Endothelial cell of umbilical vein (primary cell): ENCODE results near the gene OLFM1. TPM values are rescaled to one million over a fixed set of nuclear protein-coding genes. Genes with fewer than 3 reads are reported as not detected.

ENCODE experiments used
- BruUV-seq: library from RNA; stranded (reverse); fragments of 400-500 nt; replicated peaks from 2 replicates; lab custom pipeline; 2021; lab: Mats Ljungman, UMichigan
- CTCF ChIA-PET: fragments of 300-600, 350-600 bp; sonication (Branson Sonifier 250); formaldehyde crosslinking; loops from one replicate; lab custom pipeline; 2021; ENCODE audit warnings: antibody characterized with exemption, inconsistent platforms; lab: Charles Lee
- POLR2A ChIA-PET: fragments of 300-600, 350-600 bp; sonication (Branson Sonifier 250); formaldehyde crosslinking; loops from one replicate; lab custom pipeline; 2021; ENCODE audit warnings: antibody characterized with exemption, inconsistent platforms; lab: Charles Lee
- DNase-seq: peaks from one replicate; pipeline ENCODE4 v3.0.0-alpha.2; 2011; ENCODE audit warnings: low read depth, low spot score
- FAIRE-seq: peaks from 2 replicates; lab custom pipeline; 2011; peaks lifted over from hg19 to GRCh38; lab: Jason Lieb, UNC
- H2AFZ ChIP-seq: 2 replicates; pipeline ENCODE4 v1.6.0; 2012; ENCODE audit warnings: low read depth, low read length, control low read depth, inconsistent platforms
- H3K27ac ChIP-seq: 2 replicates; pipeline ENCODE4 v1.5.1; 2011; ENCODE audit warnings: low read depth, mild to moderate bottlenecking, control low read depth, low read length, moderate library complexity; ENCODE audit not compliant: insufficient read depth
- H3K27me3 ChIP-seq, 2 experiments: 2 replicates each; pipeline versions ENCODE4 v1.6.0 to v1.6.1; 2011; ENCODE audit warnings: low read length in 2 of 2, mixed read lengths in 1 of 2; ENCODE audit not compliant: control insufficient read depth in 2 of 2, insufficient read depth in 2 of 2
- H3K36me3 ChIP-seq, 2 experiments: 2 replicates in 1 of 2; 3 replicates in 1 of 2; pipeline ENCODE4 v1.5.1; 2011; ENCODE audit warnings: low read length in 2 of 2, mild to moderate bottlenecking in 1 of 2, moderate library complexity in 1 of 2; ENCODE audit not compliant: control insufficient read depth in 2 of 2, insufficient read depth in 2 of 2; ENCODE audit errors: extremely low read depth in 1 of 2
- H3K4me1 ChIP-seq: 3 replicates; pipeline ENCODE4 v1.5.1; 2011; ENCODE audit warnings: mild to moderate bottlenecking, low read length; ENCODE audit not compliant: control insufficient read depth, insufficient read depth; ENCODE audit errors: extremely low read depth
- H3K4me2 ChIP-seq: 2 replicates; pipeline ENCODE4 v1.6.1; 2011; ENCODE audit warnings: low read length, control low read depth, mixed read lengths; ENCODE audit not compliant: insufficient read depth
- H3K4me3 ChIP-seq, 3 experiments: fragments of 200-600 bp in 1 of 3; sonication (generic), shearing (Covaris generic) in 1 of 3; replicated peaks in 1 of 3; 2 replicates each; pipeline ENCODE4 v1.5.1; 2011 to 2016; ENCODE audit warnings: control low read depth in 3 of 3, low read length in 3 of 3, mild to moderate bottlenecking in 2 of 3, inconsistent platforms in 1 of 3, low read depth in 1 of 3, moderate library complexity in 1 of 3; ENCODE audit not compliant: insufficient read depth in 1 of 3
- H3K79me2 ChIP-seq: 2 replicates; pipeline ENCODE4 v1.6.0; 2012; ENCODE audit warnings: low read length, inconsistent platforms; ENCODE audit not compliant: control insufficient read depth, insufficient read depth
- H3K9ac ChIP-seq: replicated peaks from 2 replicates; pipeline ENCODE3; 2011; ENCODE audit warnings: low read length, control low read depth; ENCODE audit not compliant: insufficient read depth; ENCODE audit errors: extremely low read depth
- H3K9me1 ChIP-seq: replicated peaks from 3 replicates; pipeline ENCODE4 v1.6.0; 2011; ENCODE audit warnings: mild to moderate bottlenecking, low read length; ENCODE audit not compliant: control insufficient read depth, insufficient read depth; ENCODE audit errors: extremely low read depth
- H3K9me3 ChIP-seq: replicated peaks from 2 replicates; pipeline ENCODE4 v1.5.1; 2012; ENCODE audit warnings: low read length, inconsistent platforms; ENCODE audit not compliant: control insufficient read depth, insufficient read depth
- H4K20me1 ChIP-seq: replicated peaks from 2 replicates; pipeline ENCODE3; 2011; ENCODE audit warnings: mild to moderate bottlenecking, low read length; ENCODE audit not compliant: control insufficient read depth, insufficient read depth; ENCODE audit errors: extremely low read depth
- CTCF ChIP-seq, 2 donors: IDR thresholded peaks; 1 replicate in 1 of 2; 2 replicates in 1 of 2; pipeline ENCODE4 v1.5.1; 2011; ENCODE audit warnings: low read length in 2 of 2, mild to moderate bottlenecking in 2 of 2, moderate library complexity in 2 of 2, control low read depth in 1 of 2, inconsistent platforms in 1 of 2, low read depth in 1 of 2; ENCODE audit not compliant: insufficient read depth in 1 of 2; ENCODE audit errors: extremely low read depth in 1 of 2
- EZH2 ChIP-seq: IDR thresholded peaks from 2 replicates; pipeline ENCODE4 v1.6.1; 2012; ENCODE audit warnings: borderline replicate concordance, low read depth, mild to moderate bottlenecking, moderate library complexity, low read length, inconsistent platforms; ENCODE audit not compliant: severe bottlenecking
- FOS ChIP-seq: IDR thresholded peaks from 2 replicates; pipeline ENCODE4 v1.6.1; 2011; ENCODE audit warnings: mild to moderate bottlenecking, low read length, moderate library complexity, borderline replicate concordance; ENCODE audit not compliant: insufficient read depth
- GATA2 ChIP-seq: IDR thresholded peaks from 2 replicates; pipeline ENCODE4 v1.7.0; 2011; ENCODE audit warnings: low read depth, mild to moderate bottlenecking, moderate library complexity, mixed read lengths, low read length; ENCODE audit not compliant: insufficient read length, insufficient read depth
- JUN ChIP-seq: IDR thresholded peaks from 2 replicates; pipeline ENCODE4 v1.6.1; 2011; ENCODE audit warnings: borderline replicate concordance, low read depth; ENCODE audit not compliant: insufficient read length, insufficient read depth
- MAX ChIP-seq: IDR thresholded peaks from 2 replicates; pipeline ENCODE4 v1.6.1; 2011; ENCODE audit not compliant: insufficient read depth, insufficient read length
- MYC ChIP-seq: IDR thresholded peaks from one replicate; pipeline ENCODE4 v1.6.1; 2011; ENCODE audit warnings: mild to moderate bottlenecking, low read depth, low read length
- POLR2A ChIP-seq: IDR thresholded peaks from 2 replicates; pipeline ENCODE4 v1.6.1; 2012; ENCODE audit warnings: low read depth, mild to moderate bottlenecking, control low read depth, low read length
- POLR2AphosphoS5 ChIP-seq: IDR thresholded peaks from 2 replicates; pipeline ENCODE4 v1.6.1; 2012; ENCODE audit warnings: low read depth, mild to moderate bottlenecking, control low read depth, low read length, moderate library complexity; ENCODE audit not compliant: insufficient read depth
- dilution Hi-C: fragments of 300-500 bp; cut with MboI; formaldehyde crosslinking; loops from one replicate; pipeline ENCODE4 v1.15.0; 2019; ENCODE audit warnings: low sequenced_read_pairs; ENCODE audit not compliant: extremely low pct_ligation_motif_present
- intact Hi-C: fragments of 100-400 bp; cut with micrococcal nuclease; formaldehyde crosslinking; loops from one replicate; pipeline ENCODE4 v1.10.0; 2022
- polyA plus RNA-seq, 4 experiments: library from polyadenylated mRNA; depleted of rRNA in 3 of 4; stranded (reverse) in 3 of 4; unstranded in 1 of 4; fragments of >200 nt; gene quantifications; 2 replicates each; pipeline versions ENCODE4 v1.2.1 to v1.2.3, GENCODE V29; 2011 to 2012; ENCODE audit warnings: missing spikeins in 1 of 4
- total RNA-seq: library from RNA; stranded (reverse); gene quantifications from 2 replicates; pipeline ENCODE4 v1.2.3, GENCODE V29; 2021

OLFM1 gene
- total and polyA plus RNA-seq, 2 donors (not counting 3 experiments of a cell fraction or from before 2014, with no cell fraction given), result 0.07 to 0.95 TPM

GRCh38 chr9:135043345-135043744, 44.1 kb upstream of the OLFM1 start:
- H3K36me3 ChIP-seq, result no peaks in the 10 kb centered on the region
- BruUV-seq, result no TSS peak
- no peaks in the 10 kb centered on the region for H4K20me1 ChIP-seq
- no peak overlapping the region for H3K4me3 ChIP-seq
- dilution Hi-C loops, result no loop called here
- H3K27me3 ChIP-seq, result no peaks in the 10 kb centered on the region
- ChIA-PET CTCF (no interaction called here), POLR2A (no interaction called here)
- H3K4me1 ChIP-seq, result no peaks in the 10 kb centered on the region
- FAIRE-seq (no peak), DNase-seq (no peak)
- H3K79me2 ChIP-seq, result no peaks in the 10 kb centered on the region
- no peaks in the 10 kb centered on the region for H3K9me3 ChIP-seq
- H3K9me1 ChIP-seq, result no peaks in the 10 kb centered on the region
- no peak overlapping the region for H3K4me2 ChIP-seq
- intact Hi-C loops, result no loop called here
- H2AFZ ChIP-seq, result no peak overlapping the region
- H3K9ac ChIP-seq, result no peak overlapping the region
- TF ChIP-seq MYC, result no peak
- TF ChIP-seq POLR2AphosphoS5, result no peak
- no peak for TF ChIP-seq CTCF (IDR thresholded peaks at IDR 0.05; ENCODE audit: extremely low read depth in 1 of 2, insufficient read depth in 1 of 2, low read depth in 1 of 2, low read length in 2 of 2)
- TF ChIP-seq POLR2A, result no peak
- TF ChIP-seq FOS, result no peak
- no peak for TF ChIP-seq GATA2
- no peak overlapping the region for H3K27ac ChIP-seq

- Histone ChIP-seq H3K27me3 (no peaks in the 10 kb centered on the region), H3K4me2 (no peak overlapping the region), H3K9ac (no peak overlapping the region), H3K27ac (no peak overlapping the region), H3K4me1 (no peaks in the 10 kb centered on the region), H3K9me1 (no peaks in the 10 kb centered on the region), H3K79me2 (no peaks in the 10 kb centered on the region), H3K9me3 (no peaks in the 10 kb centered on the region), H3K4me3 (no peak overlapping the region), H4K20me1 (no peaks in the 10 kb centered on the region), H2AFZ (no peak overlapping the region), H3K36me3 (no peaks in the 10 kb centered on the region)
- TF ChIP-seq JUN (no peak), EZH2 (no peak), FOS (no peak), GATA2 (no peak), MYC (no peak), POLR2AphosphoS5 (no peak), CTCF (IDR thresholded peaks at IDR 0.05; ENCODE audit: extremely low read depth in 1 of 2, insufficient read depth in 1 of 2, low read depth in 1 of 2, low read length in 2 of 2) (no peak), MAX (no peak), POLR2A (no peak)
- DNase-seq (no peak), FAIRE-seq (no peak)
- intact Hi-C loops, result no loop called here
- ChIA-PET POLR2A (no interaction called here), CTCF (no interaction called here)
- BruUV-seq, result no TSS peak
- dilution Hi-C loops, result no loop called here
These were observed 42.1 kb upstream of the OLFM1 start for GRCh38 chr9:135045264-135045927.
